Neural crest cell (in vitro differentiated cells): ENCODE measurements around the gene GDF2. TPM values are rescaled to one million over a fixed set of nuclear protein-coding genes. Genes with fewer than 3 reads are reported as not detected.

ENCODE experiments used
- DNase-seq: peaks from one replicate; pipeline ENCODE4 v3.0.0; 2021; ENCODE audit warnings: low read depth, mixed read lengths, low spot score
- H3K27ac Mint-ChIP-seq: one replicate; pipeline ENCODE4 v1.8.0; 2021; ENCODE audit warnings: mild to moderate bottlenecking, mixed read lengths; ENCODE audit not compliant: unreplicated experiment
- H3K27me3 Mint-ChIP-seq: 2 replicates; pipeline ENCODE4 v1.8.0; 2021; ENCODE audit warnings: low read depth, mild to moderate bottlenecking, mixed read lengths
- H3K36me3 Mint-ChIP-seq: 2 replicates; pipeline ENCODE4 v1.8.0; 2021; ENCODE audit warnings: low read depth, mild to moderate bottlenecking, mixed read lengths
- H3K4me1 Mint-ChIP-seq: 2 replicates; pipeline ENCODE4 v1.8.0; 2021; ENCODE audit warnings: mixed read lengths
- H3K4me3 Mint-ChIP-seq: one replicate; pipeline ENCODE4 v1.8.0; 2021; ENCODE audit warnings: mild to moderate bottlenecking, mixed read lengths
- H3K9me3 Mint-ChIP-seq: 2 replicates; pipeline ENCODE4 v1.8.0; 2021; ENCODE audit warnings: mixed read lengths
- total RNA-seq: library from RNA; stranded (reverse); gene quantifications from 2 replicates; pipeline ENCODE4 v1.2.1, GENCODE V29; 2021
- TF ChIP-seq, protein P1 (sequence below): fragments of 200-600 bp; sonication (generic); conservative IDR thresholded peaks from 2 replicates; pipeline ENCODE4 v1.5.0; 2021; ENCODE audit warnings: antibody characterized with exemption, mild to moderate bottlenecking

The GDF2 gene
- total RNA-seq, 1 donor from 2014 or later: not detected

DNA sequence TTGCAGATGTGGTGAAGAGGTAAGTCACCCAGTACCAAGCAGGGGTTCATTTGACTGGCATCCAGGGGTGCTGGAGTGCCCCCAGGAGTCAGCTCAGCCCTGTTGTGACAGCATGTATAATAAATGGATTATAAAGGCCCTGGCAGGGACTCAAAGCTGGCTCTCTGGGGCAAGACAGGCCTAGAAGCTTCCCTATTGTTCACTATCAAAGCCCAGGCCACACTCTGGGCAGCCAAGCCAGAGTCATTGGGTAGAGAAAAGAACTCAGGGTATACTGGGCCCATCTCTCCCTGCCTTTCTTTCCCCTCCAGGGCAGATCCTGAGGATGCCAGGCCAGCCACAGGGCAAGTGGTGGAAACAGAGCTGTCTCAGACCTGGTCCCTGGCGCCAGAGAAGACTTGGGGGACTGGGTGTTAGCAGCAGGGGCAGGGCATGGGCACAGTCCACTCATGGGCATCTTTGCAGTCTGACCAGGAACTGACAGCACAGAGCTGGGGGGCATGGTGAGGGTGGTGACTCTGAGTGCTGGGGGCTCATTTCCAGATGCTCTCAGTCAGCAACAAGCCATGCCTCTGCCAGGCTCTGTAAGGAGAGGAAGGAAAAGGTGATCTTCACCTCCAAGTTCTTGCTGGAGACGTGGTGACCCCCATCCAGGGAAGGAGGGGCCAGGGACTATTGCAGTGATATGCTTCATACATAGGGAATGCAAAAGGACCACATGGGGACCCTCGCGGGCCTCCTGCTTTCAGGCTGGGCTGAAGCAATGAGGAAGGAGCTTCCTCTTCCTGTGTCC lies 37.6 kb downstream of the GDF2 start:
- Mint-ChIP-seq H3K9me3 (no peaks in the 10 kb centered on the region), H3K4me3 (no peak overlapping the region), H3K27me3 (no peaks in the 10 kb centered on the region), H3K36me3 (no peaks in the 10 kb centered on the region), H3K27ac (no peak overlapping the region), H3K4me1 (no peaks in the 10 kb centered on the region)
- TF ChIP-seq, protein P1, sequence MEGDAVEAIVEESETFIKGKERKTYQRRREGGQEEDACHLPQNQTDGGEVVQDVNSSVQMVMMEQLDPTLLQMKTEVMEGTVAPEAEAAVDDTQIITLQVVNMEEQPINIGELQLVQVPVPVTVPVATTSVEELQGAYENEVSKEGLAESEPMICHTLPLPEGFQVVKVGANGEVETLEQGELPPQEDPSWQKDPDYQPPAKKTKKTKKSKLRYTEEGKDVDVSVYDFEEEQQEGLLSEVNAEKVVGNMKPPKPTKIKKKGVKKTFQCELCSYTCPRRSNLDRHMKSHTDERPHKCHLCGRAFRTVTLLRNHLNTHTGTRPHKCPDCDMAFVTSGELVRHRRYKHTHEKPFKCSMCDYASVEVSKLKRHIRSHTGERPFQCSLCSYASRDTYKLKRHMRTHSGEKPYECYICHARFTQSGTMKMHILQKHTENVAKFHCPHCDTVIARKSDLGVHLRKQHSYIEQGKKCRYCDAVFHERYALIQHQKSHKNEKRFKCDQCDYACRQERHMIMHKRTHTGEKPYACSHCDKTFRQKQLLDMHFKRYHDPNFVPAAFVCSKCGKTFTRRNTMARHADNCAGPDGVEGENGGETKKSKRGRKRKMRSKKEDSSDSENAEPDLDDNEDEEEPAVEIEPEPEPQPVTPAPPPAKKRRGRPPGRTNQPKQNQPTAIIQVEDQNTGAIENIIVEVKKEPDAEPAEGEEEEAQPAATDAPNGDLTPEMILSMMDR: no peak
- DNase-seq: no peak

DNA sequence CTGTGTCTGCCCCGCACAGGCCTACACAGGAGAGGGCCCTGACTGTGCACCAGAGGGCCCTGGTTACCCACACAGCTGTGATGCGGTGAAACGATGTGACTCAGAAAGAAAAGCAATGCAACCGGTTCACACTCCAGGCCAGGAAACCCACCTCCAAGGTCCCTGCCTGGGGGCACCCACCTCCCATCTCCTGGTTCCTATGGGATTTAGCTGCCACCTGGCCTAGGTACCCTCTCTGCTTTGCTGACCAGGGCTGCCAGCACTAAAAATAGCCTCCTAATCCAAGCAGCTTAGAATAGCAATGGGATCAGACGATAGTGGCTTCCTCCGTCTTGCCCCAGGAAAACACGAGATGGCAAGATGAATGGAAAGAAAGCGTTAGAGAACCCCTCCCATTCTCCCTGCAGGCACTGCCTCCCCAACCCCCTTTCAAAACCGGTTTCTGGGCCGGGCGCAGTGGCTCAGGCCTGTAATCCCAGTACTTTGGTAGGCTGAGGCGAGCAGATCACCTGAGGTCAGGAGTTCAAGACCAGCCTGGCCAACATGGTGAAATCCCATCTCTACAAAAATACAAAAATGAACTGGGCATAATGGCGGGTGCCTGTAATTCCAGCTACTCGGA lies 38.3 kb downstream of the GDF2 start:
- Mint-ChIP-seq H3K36me3 (no peaks in the 10 kb centered on the region), H3K4me3 (no peak overlapping the region), H3K4me1 (no peaks in the 10 kb centered on the region), H3K27ac (no peak overlapping the region), H3K9me3 (no peaks in the 10 kb centered on the region), H3K27me3 (no peaks in the 10 kb centered on the region)
- TF ChIP-seq, protein P1: no peak
- no peak for DNase-seq

DNA sequence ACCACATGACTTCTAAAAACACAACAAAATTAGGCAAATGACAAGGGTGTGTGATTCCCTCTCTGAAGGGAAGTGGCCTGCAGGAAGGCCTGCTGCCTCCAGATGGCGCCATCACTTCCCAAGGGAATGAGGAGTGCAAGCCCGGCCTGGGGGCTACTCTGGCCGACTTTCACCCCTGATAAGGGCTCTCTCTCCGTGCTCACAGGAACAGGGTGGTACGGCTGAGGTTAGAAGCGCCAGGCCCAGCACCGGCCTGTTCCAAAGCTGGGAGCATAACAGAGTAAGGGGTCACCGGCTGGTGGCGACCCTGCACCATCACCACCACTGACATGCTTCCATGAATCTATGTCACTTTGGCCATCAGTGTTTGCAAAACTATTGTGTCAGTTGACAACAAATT lies 39.0 kb downstream of the GDF2 start:
- H3K27ac Mint-ChIP-seq: no peak overlapping the region
- DNase-seq: peak; percentile 65
- H3K9me3 Mint-ChIP-seq: no peaks in the 10 kb centered on the region
- H3K36me3 Mint-ChIP-seq: no peaks in the 10 kb centered on the region
- no peaks in the 10 kb centered on the region for H3K27me3 Mint-ChIP-seq
- H3K4me1 Mint-ChIP-seq: no peaks in the 10 kb centered on the region
- no peak overlapping the region for H3K4me3 Mint-ChIP-seq
- TF ChIP-seq, protein P1: peak; percentile 76

DNA sequence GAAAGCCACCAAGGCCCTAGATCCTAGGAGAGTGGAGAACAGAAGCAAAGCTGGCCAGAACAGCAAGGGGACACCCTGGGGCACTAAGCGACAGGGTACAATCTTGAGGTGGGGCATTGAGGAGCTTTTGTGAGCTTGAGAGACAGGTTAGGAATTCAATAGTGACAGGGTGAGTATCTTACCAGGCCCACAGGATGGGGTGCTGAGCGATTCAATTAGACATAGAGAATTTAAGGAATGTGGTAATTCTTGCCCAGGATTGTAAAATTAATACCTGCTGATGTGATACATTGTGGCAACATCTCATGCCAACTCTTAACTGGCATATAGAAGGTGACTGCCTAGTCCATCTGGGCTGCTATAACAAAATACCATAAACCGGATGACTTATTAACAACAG lies 39.9 kb downstream of the GDF2 start:
- Mint-ChIP-seq H3K27ac (no peak overlapping the region), H3K9me3 (no peaks in the 10 kb centered on the region), H3K27me3 (no peaks in the 10 kb centered on the region), H3K4me1 (no peaks in the 10 kb centered on the region), H3K36me3 (no peaks in the 10 kb centered on the region), H3K4me3 (no peak overlapping the region)
- DNase-seq: no peak
- TF ChIP-seq, protein P1: no peak

DNA sequence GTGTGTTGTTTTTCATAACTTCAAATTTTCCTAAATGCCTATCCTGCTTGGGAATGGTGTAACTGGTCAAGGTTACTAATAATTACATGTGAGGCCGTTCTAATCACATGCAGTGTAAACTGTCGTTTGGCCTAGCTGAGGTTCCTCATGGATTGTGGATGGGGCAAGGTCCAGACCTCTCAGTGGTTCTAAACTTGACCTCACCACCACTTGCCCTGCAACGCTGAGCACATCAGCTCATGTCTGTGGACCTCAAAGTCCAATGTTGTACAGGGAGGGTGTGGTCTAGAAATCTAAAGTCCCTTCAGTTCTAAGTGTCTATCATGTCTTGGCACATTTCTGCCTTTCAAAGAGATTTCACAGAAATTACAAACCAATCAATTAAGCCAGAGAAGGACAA lies 41.5 kb downstream of the GDF2 start:
- Mint-ChIP-seq H3K4me1 (no peaks in the 10 kb centered on the region), H3K9me3 (no peaks in the 10 kb centered on the region), H3K36me3 (no peaks in the 10 kb centered on the region), H3K27ac (no peak overlapping the region), H3K27me3 (no peaks in the 10 kb centered on the region), H3K4me3 (no peak overlapping the region)
- no peak for DNase-seq
- TF ChIP-seq, protein P1: no peak
